Measurements from ENCODE around the gene S100A16. TPM values are rescaled to one million over a fixed set of nuclear protein-coding genes. Genes with fewer than 3 reads are reported as not detected.

S100A16 gene
- total and polyA plus RNA-seq, 4 donors = 70.6 to 182 (median 141) TPM

- Histone ChIP-seq H3K27ac (ENCODE audit: low read depth in 1 of 2, low read length in 1 of 2) (peak overlapping the region in 1 of 2 donors; percentile 70), H3K9me3 (ENCODE audit: control insufficient read depth in 4 of 4, insufficient read depth in 3 of 4, low read length in 3 of 4) (no peaks in the 10 kb centered on the region), H3K4me1 (ENCODE audit: control insufficient read depth in 5 of 5, insufficient read depth in 5 of 5, low read length in 5 of 5) (peaks cover 0 to 5% (median 0%) of the 10 kb centered on the region in 5 donors), H3K4me3 (no peak overlapping the region), H3K9ac (ENCODE audit: insufficient read depth in 1 of 2, low read length in 2 of 2) (no peak overlapping the region), H3K27me3 (ENCODE audit: control insufficient read depth in 3 of 3, insufficient read depth in 3 of 3, low read length in 2 of 3) (no peaks in the 10 kb centered on the region), H3K36me3 (ENCODE audit: control insufficient read depth in 4 of 4, insufficient read depth in 4 of 4, low read length in 4 of 4) (no peaks in the 10 kb centered on the region)
- ATAC-seq (ENCODE audit: insufficient read depth, low FRiP score) (no peak), DNase-seq (peak in 2 of 3 donors; percentile 41 to 53)
- WGBS, 2 donors = 39 to 67% methylated on average over 3 of the region's 3 CpGs
- TF ChIP-seq CTCF (IDR thresholded peaks at IDR 0.05; ENCODE audit: control extremely low read depth, extremely low read depth) = no peak
Measured at GRCh38 chr1:153573351-153573750, 39.6 kb downstream of the S100A16 start.

GRCh38 chr1:153572569-153573015, 40.3 kb downstream of the S100A16 start:
- Histone ChIP-seq H3K36me3 (ENCODE audit: control insufficient read depth in 4 of 4, insufficient read depth in 4 of 4, low read length in 4 of 4) (no peaks in the 10 kb centered on the region), H3K4me1 (ENCODE audit: control insufficient read depth in 5 of 5, insufficient read depth in 5 of 5, low read length in 5 of 5) (peaks cover 0 to 11% (median 0%) of the 10 kb centered on the region in 5 donors), H3K9me3 (ENCODE audit: control insufficient read depth in 4 of 4, insufficient read depth in 3 of 4, low read length in 3 of 4) (no peaks in the 10 kb centered on the region), H3K9ac (ENCODE audit: insufficient read depth in 1 of 2, low read length in 2 of 2) (no peak overlapping the region), H3K27me3 (ENCODE audit: control insufficient read depth in 3 of 3, insufficient read depth in 3 of 3, low read length in 2 of 3) (no peaks in the 10 kb centered on the region), H3K27ac (ENCODE audit: low read depth in 1 of 2, low read length in 1 of 2) (peak overlapping the region; percentile 68 to 74), H3K4me3 (no peak overlapping the region)
- DNase-seq (peak; percentile 64 to 77 (median 67)), ATAC-seq (ENCODE audit: insufficient read depth, low FRiP score) (peak; percentile 76)
- TF ChIP-seq CTCF (IDR thresholded peaks at IDR 0.05; ENCODE audit: control extremely low read depth, extremely low read depth) = peak; percentile 88
- WGBS, 2 donors = 5 to 7% methylated on average over 3 of the region's 3 CpGs

- Histone ChIP-seq H3K27ac (ENCODE audit: low read depth in 1 of 2, low read length in 1 of 2) (no peak overlapping the region), H3K4me1 (ENCODE audit: control insufficient read depth in 5 of 5, insufficient read depth in 5 of 5, low read length in 5 of 5) (peaks cover 2 to 17% (median 4%) of the 10 kb centered on the region in 5 donors), H3K4me3 (no peak overlapping the region), H3K9me3 (ENCODE audit: control insufficient read depth in 4 of 4, insufficient read depth in 3 of 4, low read length in 3 of 4) (no peaks in the 10 kb centered on the region), H3K36me3 (ENCODE audit: control insufficient read depth in 4 of 4, insufficient read depth in 4 of 4, low read length in 4 of 4) (no peaks in the 10 kb centered on the region), H3K27me3 (ENCODE audit: control insufficient read depth in 3 of 3, insufficient read depth in 3 of 3, low read length in 2 of 3) (no peaks in the 10 kb centered on the region), H3K9ac (ENCODE audit: insufficient read depth in 1 of 2, low read length in 2 of 2) (no peak overlapping the region)
- DNase-seq (no peak), ATAC-seq (ENCODE audit: insufficient read depth, low FRiP score) (no peak)
- 70 to 71% methylated on average over 7 of the region's 7 CpGs for WGBS, 2 donors
- no peak for TF ChIP-seq CTCF (IDR thresholded peaks at IDR 0.05; ENCODE audit: control extremely low read depth, extremely low read depth)
Measured at GRCh38 chr1:153571706-153572105, 41.2 kb downstream of the S100A16 start.

GRCh38 chr1:153570874-153571273, 42.1 kb downstream of the S100A16 start:
- no peak for DNase-seq
- TF ChIP-seq CTCF (IDR thresholded peaks at IDR 0.05; ENCODE audit: control extremely low read depth, extremely low read depth) = no peak
- Histone ChIP-seq H3K9me3 (ENCODE audit: control insufficient read depth in 4 of 4, insufficient read depth in 3 of 4, low read length in 3 of 4) (no peaks in the 10 kb centered on the region), H3K4me1 (ENCODE audit: control insufficient read depth in 5 of 5, insufficient read depth in 5 of 5, low read length in 5 of 5) (peaks cover 9 to 22% (median 11%) of the 10 kb centered on the region in 5 donors), H3K27me3 (ENCODE audit: control insufficient read depth in 3 of 3, insufficient read depth in 3 of 3, low read length in 2 of 3) (no peaks in the 10 kb centered on the region), H3K9ac (ENCODE audit: insufficient read depth in 1 of 2, low read length in 2 of 2) (no peak overlapping the region), H3K4me3 (no peak overlapping the region), H3K27ac (ENCODE audit: low read depth in 1 of 2, low read length in 1 of 2) (no peak overlapping the region), H3K36me3 (ENCODE audit: control insufficient read depth in 4 of 4, insufficient read depth in 4 of 4, low read length in 4 of 4) (no peaks in the 10 kb centered on the region)
- no peak for ATAC-seq (ENCODE audit: insufficient read depth, low FRiP score)
- 95% methylated on average over 5 of the region's 5 CpGs for WGBS, 2 donors

Measured in lung (tissue), 12 donors.